ENCODE data around the gene SLC13A4.

DNA sequence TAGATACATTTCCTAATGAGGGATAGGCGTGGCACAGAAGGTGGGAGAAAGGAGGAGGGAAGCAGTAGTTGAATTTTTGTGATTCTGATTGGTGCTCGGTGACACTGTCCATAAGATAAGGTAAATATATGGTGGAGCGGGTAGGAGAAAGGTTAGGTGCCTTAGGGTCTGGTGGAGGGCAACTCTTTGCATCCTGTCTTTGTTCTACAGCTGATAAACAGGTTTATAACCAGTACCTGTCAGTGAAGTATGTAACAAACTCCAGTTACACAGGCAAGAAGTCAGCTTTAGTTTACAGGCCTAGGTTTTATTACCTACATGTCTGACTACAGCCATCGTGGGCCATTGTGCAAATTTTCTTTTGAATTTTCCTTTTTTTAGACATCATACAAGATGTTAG lies 31.5 kb upstream of the SLC13A4 start:
- TF ChIP-seq, protein P1, sequence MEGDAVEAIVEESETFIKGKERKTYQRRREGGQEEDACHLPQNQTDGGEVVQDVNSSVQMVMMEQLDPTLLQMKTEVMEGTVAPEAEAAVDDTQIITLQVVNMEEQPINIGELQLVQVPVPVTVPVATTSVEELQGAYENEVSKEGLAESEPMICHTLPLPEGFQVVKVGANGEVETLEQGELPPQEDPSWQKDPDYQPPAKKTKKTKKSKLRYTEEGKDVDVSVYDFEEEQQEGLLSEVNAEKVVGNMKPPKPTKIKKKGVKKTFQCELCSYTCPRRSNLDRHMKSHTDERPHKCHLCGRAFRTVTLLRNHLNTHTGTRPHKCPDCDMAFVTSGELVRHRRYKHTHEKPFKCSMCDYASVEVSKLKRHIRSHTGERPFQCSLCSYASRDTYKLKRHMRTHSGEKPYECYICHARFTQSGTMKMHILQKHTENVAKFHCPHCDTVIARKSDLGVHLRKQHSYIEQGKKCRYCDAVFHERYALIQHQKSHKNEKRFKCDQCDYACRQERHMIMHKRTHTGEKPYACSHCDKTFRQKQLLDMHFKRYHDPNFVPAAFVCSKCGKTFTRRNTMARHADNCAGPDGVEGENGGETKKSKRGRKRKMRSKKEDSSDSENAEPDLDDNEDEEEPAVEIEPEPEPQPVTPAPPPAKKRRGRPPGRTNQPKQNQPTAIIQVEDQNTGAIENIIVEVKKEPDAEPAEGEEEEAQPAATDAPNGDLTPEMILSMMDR (IDR thresholded peaks at IDR 0.05) = no peak
- no peak for TF ChIP-seq EP300 (IDR thresholded peaks at IDR 0.05)

Data from esophagus muscularis mucosa (tissue), 3 donors.